H54 (cell line): ENCODE data around the gene MMP7.

Source experiments
- DNase-seq: peaks from one replicate; pipeline ENCODE4 v3.0.0; 2011; ENCODE audit warnings: low spot score, mixed read lengths; ENCODE audit not compliant: insufficient read length
- FAIRE-seq: peaks from 3 replicates; lab custom pipeline; 2011; peaks lifted over from hg19 to GRCh38; lab: Jason Lieb, UNC
- POLR2A ChIP-seq: IDR thresholded peaks from 2 replicates; pipeline ENCODE4 v1.6.1; 2011; ENCODE audit warnings: low read depth, mild to moderate bottlenecking, low read length

Gene MMP7

GRCh38 chr11:102530558-102530957, at the start of gene MMP7:
Gene MMP7, minus strand, starts transcription at chr11:102530747. Its CDS starts 47 bp downstream, at chr11:102530700.
- FAIRE-seq (peak; percentile 43), DNase-seq (peak; percentile 7)
- no peak for TF ChIP-seq POLR2A

GRCh38 chr11:102577723-102578122, 47.2 kb upstream of the MMP7 start:
- DNase-seq, result no peak
- no peak for FAIRE-seq
- no peak for TF ChIP-seq POLR2A

GRCh38 chr11:102577182-102577581, 46.6 kb upstream of the MMP7 start:
- TF ChIP-seq POLR2A, result no peak
- DNase-seq (no peak), FAIRE-seq (no peak)

GRCh38 chr11:102576350-102576749, 45.8 kb upstream of the MMP7 start:
- DNase-seq (no peak), FAIRE-seq (no peak)
- no peak for TF ChIP-seq POLR2A

- TF ChIP-seq POLR2A, result no peak
- DNase-seq, result no peak
Measured at GRCh38 chr11:102575012-102575411, 44.5 kb upstream of the MMP7 start.

GRCh38 chr11:102573851-102574250, 43.3 kb upstream of the MMP7 start:
- DNase-seq (no peak), FAIRE-seq (no peak)
- no peak for TF ChIP-seq POLR2A

More at GRCh38 chr11:102575012-102575411, 44.5 kb upstream of the MMP7 start:
- no peak for FAIRE-seq

GRCh38 chr11:102572554-102573220, 42.1 kb upstream of the MMP7 start:
- no peak for DNase-seq
- TF ChIP-seq POLR2A, result no peak
- FAIRE-seq, result no peak

- no peak for TF ChIP-seq POLR2A
- FAIRE-seq (no peak), DNase-seq (no peak)
Measured at GRCh38 chr11:102568851-102569250, 38.3 kb upstream of the MMP7 start.

GRCh38 chr11:102566112-102566511, 35.6 kb upstream of the MMP7 start:
- DNase-seq (no peak), FAIRE-seq (no peak)
- TF ChIP-seq POLR2A, result no peak

GRCh38 chr11:102564110-102564509, 33.6 kb upstream of the MMP7 start:
- DNase-seq (peak; percentile 19), FAIRE-seq (peak; percentile 68)
- no peak for TF ChIP-seq POLR2A

- DNase-seq (no peak), FAIRE-seq (no peak)
- TF ChIP-seq POLR2A, result no peak
Measured at GRCh38 chr11:102561636-102562035, 31.1 kb upstream of the MMP7 start.

- no peak for DNase-seq
- no peak for FAIRE-seq
- no peak for TF ChIP-seq POLR2A
Measured at GRCh38 chr11:102560555-102561011, 30.0 kb upstream of the MMP7 start.

GRCh38 chr11:102559839-102560238, 29.3 kb upstream of the MMP7 start:
- DNase-seq, result no peak
- no peak for TF ChIP-seq POLR2A
- FAIRE-seq, result no peak

- no peak for DNase-seq
- FAIRE-seq, result no peak
- no peak for TF ChIP-seq POLR2A
Measured at GRCh38 chr11:102555091-102555490, 24.5 kb upstream of the MMP7 start.

- no peak for TF ChIP-seq POLR2A
- DNase-seq, result no peak
- FAIRE-seq, result no peak
Measured at GRCh38 chr11:102553835-102554282, 23.3 kb upstream of the MMP7 start.
